K562 (cell line): ENCODE data around the gene CSAD. TPM values are rescaled to one million over a fixed set of nuclear protein-coding genes. Genes with fewer than 3 reads are reported as not detected.

ENCODE experiments used
- CBX5 ChIP-seq: IDR thresholded peaks from 2 replicates; pipeline ENCODE4 v1.6.1; 2014; ENCODE audit warnings: low read depth, borderline replicate concordance
- DDX20 ChIP-seq: fragments of 450-650 bp; IDR thresholded peaks from 2 replicates; pipeline ENCODE4 v1.6.1; 2016; ENCODE audit warnings: missing genetic modification characterization, low read depth, mild to moderate bottlenecking, missing compliant biosample characterization, moderate library complexity
- MEF2A ChIP-seq: IDR thresholded peaks from 2 replicates; pipeline ENCODE4 v1.6.1; 2011; ENCODE audit warnings: low read depth, mild to moderate bottlenecking, low read length, moderate library complexity; ENCODE audit not compliant: control insufficient read depth
- NR2C2 ChIP-seq, 2 experiments: fragments of 200-800 bp in 1 of 2; sonication (Bioruptor generic) in 1 of 2; sonication (generic) in 1 of 2; formaldehyde crosslinking in 1 of 2; IDR thresholded peaks; 2 replicates each; pipeline versions ENCODE4 v1.6.1 to v1.8.0; 2016 to 2022; ENCODE audit warnings: mild to moderate bottlenecking in 1 of 2, missing compliant biosample characterization in 1 of 2, missing genetic modification characterization in 1 of 2, missing genetic modification reagents in 1 of 2
- PHF20 ChIP-seq: fragments of 450-650 bp; IDR thresholded peaks from 2 replicates; pipeline ENCODE4 v1.6.1; 2018; ENCODE audit not compliant: partially characterized antibody
- PHTF2 ChIP-seq: fragments of 250-450 bp; sonication (Bioruptor Pico); IDR thresholded peaks from 2 replicates; pipeline ENCODE4 v1.5.0; 2021; ENCODE audit warnings: mild to moderate bottlenecking
- RCOR1 ChIP-seq, 2 experiments: IDR thresholded peaks; 2 replicates each; pipeline ENCODE4 v1.6.1; 2012; ENCODE audit warnings: low read depth in 2 of 2, low read length in 2 of 2, borderline replicate concordance in 1 of 2, improper control_type of control experiment in 1 of 2
- TAF15 ChIP-seq: fragments of 200-400 bp; formaldehyde crosslinking; IDR thresholded peaks from 2 replicates; pipeline ENCODE4 v1.6.1; 2017; ENCODE audit warnings: mild to moderate bottlenecking, low read depth, low read length, moderate library complexity
- USF1 ChIP-seq: sonication (generic); formaldehyde crosslinking; IDR thresholded peaks from 2 replicates; pipeline ENCODE4 v1.9.0; 2022; ENCODE audit warnings: mild to moderate bottlenecking, missing genetic modification reagents
- ZNF134 ChIP-seq: fragments of 250-450 bp; sonication (Bioruptor Pico); conservative IDR thresholded peaks from 2 replicates; pipeline ENCODE4 v1.4.0; 2020
- ZNF217 ChIP-seq: sonication (generic); formaldehyde crosslinking; IDR thresholded peaks from 2 replicates; pipeline ENCODE4 v1.8.0; 2022; ENCODE audit warnings: mild to moderate bottlenecking, missing genetic modification reagents
- ZNF274 ChIP-seq: IDR thresholded peaks from 2 replicates; pipeline ENCODE4 v1.6.1; 2011; ENCODE audit warnings: low read depth, mild to moderate bottlenecking, low read length, moderate library complexity, borderline replicate concordance
- ZNF354B ChIP-seq: fragments of 250-450 bp; sonication (Bioruptor Pico); IDR thresholded peaks from 2 replicates; pipeline ENCODE4 v1.4.0; 2020
- ZNF41 ChIP-seq: fragments of 250-450 bp; sonication (Bioruptor Pico); conservative IDR thresholded peaks from 2 replicates; pipeline ENCODE4 v1.4.0; 2020; ENCODE audit warnings: mild to moderate bottlenecking
- ZNF584 ChIP-seq: fragments of 200-800 bp; sonication (Bioruptor generic); IDR thresholded peaks from 2 replicates; pipeline ENCODE4 v1.6.1; 2016; ENCODE audit warnings: low read depth, mild to moderate bottlenecking, missing genetic modification characterization, missing compliant biosample characterization
- ZNF740 ChIP-seq, 3 experiments: fragments of 200-800 bp in 1 of 3; sonication (Bioruptor generic) in 1 of 3; sonication (generic) in 1 of 3; formaldehyde crosslinking in 1 of 3; IDR thresholded peaks; 2 replicates each; pipeline versions ENCODE4 v1.6.1 to v1.8.0; 2016 to 2022; ENCODE audit warnings: mild to moderate bottlenecking in 2 of 3, missing compliant biosample characterization in 2 of 3, missing genetic modification characterization in 2 of 3, missing genetic modification reagents in 1 of 3
- polyA plus RNA-seq, 8 experiments: library from polyadenylated mRNA; depleted of rRNA in 4 of 8; stranded (reverse) in 5 of 8; unstranded in 3 of 8; fragments of >200 nt; fragmentation: Nextera tagmentation in 2 of 8; fragmentation: Illumina TruSeq in 1 of 8; extraction: Ambion mirVana in 2 of 8; extraction: Trizol in 1 of 8; gene quantifications; 2 replicates each; pipeline versions ENCODE4 v1.2.1 to v1.2.3, GENCODE V29; 2011 to 2014; ENCODE audit warnings: inconsistent platforms in 1 of 8, missing spikeins in 1 of 8
- total RNA-seq, 7 experiments: library from RNA; depleted of rRNA in 6 of 7; stranded (reverse); fragments of >200 nt in 6 of 7; fragmentation: Illumina TruSeq in 2 of 7; extraction: Trizol in 2 of 7; gene quantifications; 2 replicates each; pipeline versions ENCODE4 v1.2.1 to v1.2.3, GENCODE V29; 2011 to 2021; ENCODE audit warnings: low replicate concordance in 1 of 7
- TF ChIP-seq, protein P1 (sequence below): fragments of 450-650 bp; IDR thresholded peaks from 2 replicates; pipeline ENCODE4 v1.6.1; 2017; ENCODE audit warnings: antibody characterized with exemption, mild to moderate bottlenecking
- TF ChIP-seq, protein P2 (sequence below): fragments of 450-650 bp; IDR thresholded peaks from 2 replicates; pipeline ENCODE4 v1.6.1; 2018; ENCODE audit not compliant: partially characterized antibody

Gene CSAD
- total and polyA plus RNA-seq, 9 of the 15 experiments (the other 6 are each of a cell fraction or from before 2014, with no cell fraction given) = 1.8 to 19.6 (median 8.1) TPM

- TF ChIP-seq NR2C2 (CRISPR knock-in tag; IDR thresholded peaks at IDR 0.05) (no peak), NR2C2 (tag; IDR thresholded peaks at IDR 0.05) (peak; percentile 74), RCOR1 (IDR thresholded peaks at IDR 0.05; ENCODE audit: borderline replicate concordance in 1 of 2, low read depth in 2 of 2, low read length in 2 of 2) (0 out of 4 replicates have a peak, but pooled peaks of 1 of the 2 experiments have one; percentile 16), ZNF354B (no peak), TAF15 (no peak), ZNF584 (CRISPR knock-in tag) (0 out of 2 replicates have a peak, but pooled peaks have one; percentile 57), ZNF217 (CRISPR knock-in tag) (no peak), DDX20 (tag) (no peak), PHF20 (no peak), USF1 (CRISPR knock-in tag) (peak; percentile 28; the same call in 1 of the 2 replicates), ZNF41 (no peak), CBX5 (no peak), ZNF274 (no peak), ZNF740 (CRISPR knock-in tag; IDR thresholded peaks at IDR 0.05) (peak; percentile 47; the same call in 1 of the 2 replicates), ZNF740 (tag; IDR thresholded peaks at IDR 0.05) (no peak), MEF2A (no peak), PHTF2 (CRISPR knock-in tag) (no peak), ZNF134 (CRISPR knock-in tag) (no peak)
- TF ChIP-seq, protein P1, sequence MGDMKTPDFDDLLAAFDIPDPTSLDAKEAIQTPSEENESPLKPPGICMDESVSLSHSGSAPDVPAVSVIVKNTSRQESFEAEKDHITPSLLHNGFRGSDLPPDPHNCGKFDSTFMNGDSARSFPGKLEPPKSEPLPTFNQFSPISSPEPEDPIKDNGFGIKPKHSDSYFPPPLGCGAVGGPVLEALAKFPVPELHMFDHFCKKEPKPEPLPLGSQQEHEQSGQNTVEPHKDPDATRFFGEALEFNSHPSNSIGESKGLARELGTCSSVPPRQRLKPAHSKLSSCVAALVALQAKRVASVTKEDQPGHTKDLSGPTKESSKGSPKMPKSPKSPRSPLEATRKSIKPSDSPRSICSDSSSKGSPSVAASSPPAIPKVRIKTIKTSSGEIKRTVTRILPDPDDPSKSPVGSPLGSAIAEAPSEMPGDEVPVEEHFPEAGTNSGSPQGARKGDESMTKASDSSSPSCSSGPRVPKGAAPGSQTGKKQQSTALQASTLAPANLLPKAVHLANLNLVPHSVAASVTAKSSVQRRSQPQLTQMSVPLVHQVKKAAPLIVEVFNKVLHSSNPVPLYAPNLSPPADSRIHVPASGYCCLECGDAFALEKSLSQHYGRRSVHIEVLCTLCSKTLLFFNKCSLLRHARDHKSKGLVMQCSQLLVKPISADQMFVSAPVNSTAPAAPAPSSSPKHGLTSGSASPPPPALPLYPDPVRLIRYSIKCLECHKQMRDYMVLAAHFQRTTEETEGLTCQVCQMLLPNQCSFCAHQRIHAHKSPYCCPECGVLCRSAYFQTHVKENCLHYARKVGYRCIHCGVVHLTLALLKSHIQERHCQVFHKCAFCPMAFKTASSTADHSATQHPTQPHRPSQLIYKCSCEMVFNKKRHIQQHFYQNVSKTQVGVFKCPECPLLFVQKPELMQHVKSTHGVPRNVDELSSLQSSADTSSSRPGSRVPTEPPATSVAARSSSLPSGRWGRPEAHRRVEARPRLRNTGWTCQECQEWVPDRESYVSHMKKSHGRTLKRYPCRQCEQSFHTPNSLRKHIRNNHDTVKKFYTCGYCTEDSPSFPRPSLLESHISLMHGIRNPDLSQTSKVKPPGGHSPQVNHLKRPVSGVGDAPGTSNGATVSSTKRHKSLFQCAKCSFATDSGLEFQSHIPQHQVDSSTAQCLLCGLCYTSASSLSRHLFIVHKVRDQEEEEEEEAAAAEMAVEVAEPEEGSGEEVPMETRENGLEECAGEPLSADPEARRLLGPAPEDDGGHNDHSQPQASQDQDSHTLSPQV = no peak
- TF ChIP-seq, protein P2, sequence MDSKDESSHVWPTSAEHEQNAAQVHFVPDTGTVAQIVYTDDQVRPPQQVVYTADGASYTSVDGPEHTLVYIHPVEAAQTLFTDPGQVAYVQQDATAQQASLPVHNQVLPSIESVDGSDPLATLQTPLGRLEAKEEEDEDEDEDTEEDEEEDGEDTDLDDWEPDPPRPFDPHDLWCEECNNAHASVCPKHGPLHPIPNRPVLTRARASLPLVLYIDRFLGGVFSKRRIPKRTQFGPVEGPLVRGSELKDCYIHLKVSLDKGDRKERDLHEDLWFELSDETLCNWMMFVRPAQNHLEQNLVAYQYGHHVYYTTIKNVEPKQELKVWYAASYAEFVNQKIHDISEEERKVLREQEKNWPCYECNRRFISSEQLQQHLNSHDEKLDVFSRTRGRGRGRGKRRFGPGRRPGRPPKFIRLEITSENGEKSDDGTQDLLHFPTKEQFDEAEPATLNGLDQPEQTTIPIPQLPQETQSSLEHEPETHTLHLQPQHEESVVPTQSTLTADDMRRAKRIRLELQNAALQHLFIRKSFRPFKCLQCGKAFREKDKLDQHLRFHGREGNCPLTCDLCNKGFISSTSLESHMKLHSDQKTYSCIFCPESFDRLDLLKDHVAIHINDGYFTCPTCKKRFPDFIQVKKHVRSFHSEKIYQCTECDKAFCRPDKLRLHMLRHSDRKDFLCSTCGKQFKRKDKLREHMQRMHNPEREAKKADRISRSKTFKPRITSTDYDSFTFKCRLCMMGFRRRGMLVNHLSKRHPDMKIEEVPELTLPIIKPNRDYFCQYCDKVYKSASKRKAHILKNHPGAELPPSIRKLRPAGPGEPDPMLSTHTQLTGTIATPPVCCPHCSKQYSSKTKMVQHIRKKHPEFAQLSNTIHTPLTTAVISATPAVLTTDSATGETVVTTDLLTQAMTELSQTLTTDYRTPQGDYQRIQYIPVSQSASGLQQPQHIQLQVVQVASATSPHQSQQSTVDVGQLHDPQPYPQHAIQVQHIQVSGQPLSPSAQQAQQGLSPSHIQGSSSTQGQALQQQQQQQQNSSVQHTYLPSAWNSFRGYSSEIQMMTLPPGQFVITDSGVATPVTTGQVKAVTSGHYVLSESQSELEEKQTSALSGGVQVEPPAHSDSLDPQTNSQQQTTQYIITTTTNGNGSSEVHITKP = peak; percentile 96
Observed at GRCh38 chr12:53220694-53221202, 40.0 kb upstream of the CSAD start (continued).
